Activated T-cell treated with anti-CD3 and anti-CD28 coated beads, Interleukin-2, amount 50 U/mL, for 1 hour (primary cell): ENCODE measurements around the gene CNOT1.
"Not testable (repeated sequence)": the region's sequence is repeated elsewhere in the genome, so short reads cannot be mapped to it uniquely, and the experiment has no call there.

Source experiments
- DNase-seq: peaks from one replicate; pipeline ENCODE4 v3.0.0-alpha.2; 2020

CNOT1 gene

DNA sequence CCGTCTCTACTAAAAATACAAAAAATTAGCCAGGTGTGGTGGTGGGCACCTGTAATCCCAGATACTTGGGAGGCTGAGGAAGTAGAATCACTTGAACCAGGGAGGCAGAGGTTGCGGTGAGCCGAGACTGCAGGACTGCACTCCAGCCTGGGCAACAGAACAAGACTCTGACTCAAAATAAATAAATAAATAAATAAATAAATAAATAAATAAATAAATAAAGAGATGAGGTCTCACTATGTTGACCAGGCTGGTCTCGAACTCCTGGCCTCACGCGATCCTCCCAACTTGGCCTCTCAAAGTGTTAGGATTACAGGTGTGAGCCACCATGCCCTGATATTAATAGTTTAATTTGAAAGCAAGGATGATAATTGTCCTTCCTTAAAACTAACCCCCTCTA lies 7.4 kb upstream of the CNOT1 start:
- not testable (repeated sequence) for DNase-seq

DNA sequence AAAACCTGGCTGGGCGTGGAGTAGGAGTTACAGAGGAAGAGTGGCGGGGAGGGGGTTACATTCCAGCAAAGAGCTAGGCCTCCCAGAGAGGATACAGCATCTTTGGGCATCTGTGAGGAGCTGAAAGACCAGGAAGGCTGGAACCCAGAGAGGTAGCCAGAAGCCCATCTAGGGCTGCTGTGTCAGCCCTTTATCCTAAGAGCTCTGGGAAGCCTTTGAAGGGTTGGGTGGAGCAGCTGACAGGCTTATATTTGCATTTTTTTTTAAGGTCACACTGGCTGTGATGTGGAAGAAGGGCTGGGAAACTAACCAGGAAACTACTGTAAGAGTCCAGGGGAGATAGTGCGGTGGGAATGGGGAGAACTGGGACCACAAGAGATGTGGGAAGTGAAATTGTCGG lies 6.8 kb upstream of the CNOT1 start:
- no peak for DNase-seq

DNA sequence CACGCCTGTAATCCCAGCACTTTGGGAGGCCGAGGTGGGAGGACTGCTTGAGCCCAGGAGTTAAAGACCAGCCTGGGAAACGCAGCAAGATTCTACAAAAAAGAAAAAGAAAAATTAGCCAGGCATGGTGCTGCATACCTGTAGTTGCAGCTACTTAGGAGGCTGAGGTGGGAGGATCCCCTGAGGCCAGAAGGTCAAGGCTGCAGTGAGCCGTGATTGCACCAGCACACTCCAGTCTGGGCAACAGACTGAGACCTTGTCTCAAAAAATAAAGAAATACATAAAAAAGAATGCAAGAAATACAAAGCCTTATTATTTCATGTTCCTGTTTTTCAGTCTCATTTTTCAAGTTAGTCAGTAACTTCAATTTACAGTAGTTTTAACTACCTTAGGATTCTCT lies 5.9 kb upstream of the CNOT1 start:
- DNase-seq: no peak

DNA sequence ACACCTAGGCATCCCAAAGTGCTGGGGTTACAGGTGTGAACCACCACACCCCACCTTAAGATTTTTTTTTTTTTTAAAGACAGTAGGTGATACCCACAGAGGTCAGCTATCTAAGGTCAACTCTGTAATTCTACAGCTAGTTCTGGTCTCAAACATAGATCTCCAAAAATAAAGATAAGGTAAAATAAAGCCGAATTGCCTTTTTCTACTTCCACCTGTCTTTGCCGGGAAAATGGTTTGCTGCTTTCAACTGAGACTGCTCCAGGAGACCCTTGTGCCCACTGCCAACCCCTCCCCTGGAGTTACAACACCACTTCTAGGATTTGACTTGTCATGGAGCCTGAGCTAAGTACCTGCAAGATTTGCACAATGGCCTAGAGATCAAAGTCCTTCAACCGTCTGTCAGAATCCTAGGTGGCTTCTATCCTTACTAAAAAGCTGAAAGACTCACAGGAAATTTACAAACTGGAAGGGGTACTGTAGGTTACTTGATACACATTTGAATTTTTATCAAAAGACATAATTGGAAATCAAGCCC lies 4.7 kb upstream of the CNOT1 start:
- DNase-seq: no peak

DNA sequence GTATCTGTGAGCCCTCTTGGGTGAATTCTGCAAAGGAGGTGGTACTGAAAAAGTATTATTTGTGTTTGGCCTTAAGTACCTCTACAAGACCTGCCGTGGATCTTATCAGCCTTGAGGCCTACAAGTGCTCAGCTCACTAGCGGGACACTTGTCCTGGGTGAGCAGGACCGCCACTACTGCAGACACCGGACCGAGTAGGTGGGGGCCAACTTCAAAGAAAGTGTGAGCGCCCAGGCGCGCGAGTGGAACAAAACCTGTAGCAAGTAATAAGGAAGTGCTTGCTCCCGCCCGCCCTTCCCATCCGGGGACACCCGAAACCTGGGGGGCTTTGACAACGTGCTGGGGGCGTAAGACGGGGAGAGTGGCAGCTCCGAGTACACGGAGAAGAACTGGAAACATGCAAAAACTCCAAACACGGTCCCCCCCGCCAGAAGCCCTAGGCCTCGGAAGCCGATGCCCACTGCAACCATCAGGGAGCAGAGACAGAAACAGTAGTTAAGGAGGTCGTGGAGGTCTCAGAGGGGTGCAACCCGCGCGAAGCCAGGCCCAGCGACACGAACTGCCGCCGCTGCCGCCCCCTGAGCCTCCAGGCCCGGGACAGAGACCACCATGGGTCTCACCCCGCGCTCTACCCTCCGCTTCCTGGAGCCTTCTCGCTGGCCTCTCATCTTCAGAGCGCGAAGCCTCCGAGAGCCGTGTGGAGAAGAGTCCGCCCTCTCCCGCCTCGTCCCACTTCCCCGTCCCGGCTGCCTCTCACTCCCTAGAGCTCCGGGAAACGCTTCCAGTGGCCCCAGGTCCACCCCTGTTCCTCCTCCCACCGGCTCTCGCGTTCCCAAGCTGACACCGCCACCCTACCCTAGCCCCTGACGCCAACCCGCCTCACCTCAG lies 537 bp downstream of the CNOT1 start:
- DNase-seq: peak; percentile 64

DNA sequence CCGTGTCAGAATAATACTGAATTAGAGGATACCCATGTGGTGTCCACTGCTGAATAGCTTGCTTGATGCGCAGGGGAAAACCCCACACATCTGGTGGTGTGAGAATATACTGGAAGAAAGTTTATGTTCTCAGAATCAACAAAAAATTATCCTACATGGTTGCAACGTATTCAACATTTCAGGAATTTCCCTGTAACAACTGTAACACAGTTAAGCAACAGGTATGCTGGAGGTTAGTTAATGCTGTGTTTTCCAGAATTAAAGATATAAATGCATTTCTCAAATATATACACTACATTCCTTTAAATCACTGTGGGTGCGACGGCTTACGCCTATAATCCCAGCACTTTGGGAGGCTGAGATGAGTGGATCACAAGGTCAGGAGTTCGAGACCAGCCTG lies 5.4 kb downstream of the CNOT1 start:
- DNase-seq: no peak

DNA sequence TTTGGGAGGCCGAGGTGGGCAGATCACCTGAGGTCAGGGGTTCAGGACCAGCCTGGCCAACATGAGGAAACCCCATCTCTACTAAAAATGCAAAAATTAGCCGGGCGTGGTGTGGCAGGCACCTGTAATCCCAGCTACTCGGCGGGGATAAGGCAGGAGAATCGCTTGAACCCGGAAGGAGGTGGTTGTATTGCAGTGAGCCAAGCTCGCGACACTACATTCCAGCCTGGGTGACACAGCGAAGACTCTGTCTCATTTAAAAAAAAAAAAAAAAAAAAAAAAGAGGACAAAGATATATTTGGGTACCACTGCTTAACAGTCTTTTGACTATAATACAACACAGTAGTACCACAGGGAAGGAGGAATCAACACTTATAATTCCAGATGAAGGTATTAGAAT lies 9.2 kb downstream of the CNOT1 start:
- DNase-seq: no peak

DNA sequence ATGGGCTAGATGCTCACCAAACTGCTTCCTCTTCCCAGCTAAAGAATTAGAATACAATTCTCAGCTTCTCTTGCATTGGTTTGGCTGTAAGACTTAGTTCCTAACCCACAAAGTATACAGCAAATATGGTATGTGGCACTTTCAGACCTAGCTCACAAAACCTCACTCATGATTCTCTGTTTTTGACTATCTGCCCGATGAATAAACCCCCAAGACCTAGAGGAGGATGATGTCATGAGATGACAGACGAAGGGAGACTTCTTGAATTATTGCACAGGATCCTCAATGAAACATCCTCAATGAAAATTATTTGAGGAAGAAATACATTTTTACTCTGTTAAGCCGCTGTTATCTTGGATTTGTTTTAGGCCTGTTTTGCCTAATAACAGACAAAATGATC lies 14.3 kb downstream of the CNOT1 start:
- no peak for DNase-seq

DNA sequence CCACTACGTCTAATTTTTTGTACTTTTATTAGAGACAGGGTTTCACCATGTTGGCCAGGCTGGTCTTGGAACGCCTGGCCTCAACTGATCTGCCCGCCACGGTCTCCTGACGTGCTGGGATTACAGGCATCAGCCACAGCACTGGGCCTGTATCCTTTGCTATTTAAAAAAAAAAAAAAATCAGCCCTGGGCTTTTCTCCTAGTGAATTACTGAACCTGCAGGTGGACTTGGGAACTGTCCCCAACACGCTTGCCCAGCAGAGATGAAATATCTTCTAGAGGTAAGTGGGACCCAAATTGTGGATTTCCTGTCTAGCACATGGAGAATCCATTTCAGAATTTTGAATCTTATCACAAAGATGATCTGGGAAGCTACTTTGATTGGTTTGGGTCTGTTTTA lies 14.8 kb downstream of the CNOT1 start:
- DNase-seq: no peak

DNA sequence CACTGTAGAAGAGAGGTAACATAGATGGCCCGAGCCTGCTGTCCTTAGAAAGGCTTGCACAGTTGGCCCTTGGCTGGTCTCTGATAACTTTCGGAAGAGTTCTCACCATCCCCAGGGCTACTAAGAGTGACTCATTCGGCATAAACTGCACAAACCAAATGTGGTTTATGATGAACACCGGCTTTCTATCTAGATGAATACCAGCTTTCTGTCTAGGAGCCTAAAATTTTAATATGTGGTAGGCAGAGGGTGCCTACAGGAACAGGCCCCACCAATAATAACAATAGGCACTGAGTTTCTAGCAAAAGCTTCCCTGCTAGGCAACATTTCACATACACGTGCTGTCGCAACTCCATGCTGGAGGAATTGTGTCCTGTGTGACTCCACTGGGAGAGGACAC lies 15.4 kb downstream of the CNOT1 start:
- no peak for DNase-seq

DNA sequence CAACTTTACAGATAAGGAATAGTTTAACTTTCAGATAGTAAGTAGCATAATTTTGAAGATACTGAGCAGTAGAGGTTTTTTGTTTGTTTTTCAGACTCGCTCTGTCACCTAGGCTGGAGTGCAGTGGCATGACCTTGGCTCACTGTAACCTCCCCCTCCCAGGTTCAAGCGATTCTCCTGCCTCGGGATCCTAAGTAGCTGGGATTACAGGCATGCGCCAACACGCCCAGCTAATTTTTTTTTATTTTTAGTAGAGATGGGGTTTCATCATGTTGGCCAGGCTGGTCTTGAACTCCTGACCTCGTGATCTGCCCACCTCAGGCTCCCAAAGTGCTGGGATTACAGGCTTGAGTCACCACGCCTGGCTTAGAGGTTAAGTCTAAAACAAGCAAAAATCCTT lies 16.7 kb downstream of the CNOT1 start:
- not testable (repeated sequence) for DNase-seq

DNA sequence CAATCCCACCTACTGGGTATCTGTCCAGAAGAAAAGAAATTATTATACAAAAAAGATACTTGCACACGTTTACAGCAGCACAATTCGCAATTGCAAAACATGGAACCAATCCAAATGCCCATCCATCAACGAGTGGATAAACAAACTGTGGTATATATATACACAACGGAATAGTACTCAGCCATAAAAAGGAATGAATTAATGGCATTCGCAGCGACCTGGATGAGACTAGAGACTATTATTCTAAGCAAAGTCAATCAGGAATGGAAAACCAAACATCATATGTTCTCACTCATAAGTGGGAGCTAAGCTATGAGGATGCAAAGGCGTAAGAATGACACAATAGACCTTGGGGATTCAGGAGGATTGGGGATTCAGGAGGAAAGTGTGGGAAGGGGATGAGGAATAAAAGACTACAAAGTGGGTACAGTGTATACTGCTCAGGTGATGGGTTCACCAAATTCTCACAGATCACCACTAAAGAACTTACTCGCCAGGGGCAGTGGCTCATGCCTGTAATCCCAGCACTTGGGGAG lies 21.0 kb downstream of the CNOT1 start:
- no peak for DNase-seq

DNA sequence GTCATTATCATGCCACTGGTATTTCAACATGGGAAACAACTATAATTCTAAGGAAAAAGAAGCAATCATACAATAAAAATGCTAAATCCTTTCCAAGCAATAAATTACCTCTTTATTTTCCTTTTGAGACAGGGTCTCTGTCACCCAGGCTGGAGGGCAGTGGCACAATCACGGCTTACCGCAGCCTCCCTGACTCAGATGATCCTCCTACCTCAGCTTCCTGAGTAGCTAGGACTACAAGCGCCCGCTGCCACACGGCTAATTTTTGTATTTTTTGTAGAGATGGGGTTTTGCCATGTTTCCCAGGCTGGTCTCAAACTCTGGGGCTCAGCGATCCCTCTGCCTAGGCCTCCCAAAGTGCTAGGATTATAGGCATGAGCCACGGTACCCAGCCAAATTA lies 24.1 kb downstream of the CNOT1 start:
- DNase-seq: no peak

DNA sequence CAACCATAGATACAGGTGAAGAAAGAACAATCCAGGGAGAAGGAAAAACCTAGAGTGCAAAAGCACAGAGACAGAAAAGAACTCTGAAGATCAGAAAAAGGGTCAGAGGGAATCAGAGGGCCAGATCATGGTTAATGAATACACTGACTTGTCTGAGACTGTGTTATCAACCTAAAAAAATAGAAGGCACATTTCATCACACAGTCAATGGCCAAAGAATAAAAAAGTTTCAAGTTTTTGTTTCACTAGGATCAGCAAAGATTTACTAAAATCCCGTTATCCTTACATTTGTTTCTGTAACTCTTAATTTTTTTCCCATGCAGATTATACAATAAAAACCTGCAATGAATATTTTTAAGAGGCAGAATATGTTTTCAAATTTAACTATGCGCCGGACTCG lies 38.5 kb downstream of the CNOT1 start:
- no peak for DNase-seq

DNA sequence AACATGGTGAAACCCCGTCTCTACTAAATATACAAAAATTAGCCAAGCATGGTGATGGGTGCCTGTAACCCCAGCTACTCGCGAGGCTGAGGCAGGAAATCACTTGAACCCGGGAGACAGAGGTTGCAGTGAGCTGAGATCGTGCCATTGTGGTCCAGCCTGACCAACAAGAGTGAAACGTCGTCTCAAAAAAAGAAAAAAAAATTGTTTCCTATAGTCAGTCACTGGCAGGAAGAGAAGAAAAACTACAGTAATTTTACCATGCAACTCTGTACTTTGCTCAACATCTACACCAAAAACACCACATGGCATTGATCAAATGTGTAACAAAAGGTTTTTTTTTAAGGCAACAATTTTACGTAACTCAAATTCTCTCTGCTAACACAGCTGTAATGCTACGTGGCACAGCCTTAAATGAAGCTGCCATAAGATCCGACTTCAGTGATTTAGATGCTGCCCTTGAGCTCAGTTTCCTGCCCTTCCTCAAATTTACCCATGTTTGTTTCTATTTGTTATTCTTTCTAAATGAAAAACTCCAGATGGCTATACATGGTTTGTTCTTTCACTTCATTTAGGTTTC lies 40.2 kb downstream of the CNOT1 start:
- DNase-seq: no peak

DNA sequence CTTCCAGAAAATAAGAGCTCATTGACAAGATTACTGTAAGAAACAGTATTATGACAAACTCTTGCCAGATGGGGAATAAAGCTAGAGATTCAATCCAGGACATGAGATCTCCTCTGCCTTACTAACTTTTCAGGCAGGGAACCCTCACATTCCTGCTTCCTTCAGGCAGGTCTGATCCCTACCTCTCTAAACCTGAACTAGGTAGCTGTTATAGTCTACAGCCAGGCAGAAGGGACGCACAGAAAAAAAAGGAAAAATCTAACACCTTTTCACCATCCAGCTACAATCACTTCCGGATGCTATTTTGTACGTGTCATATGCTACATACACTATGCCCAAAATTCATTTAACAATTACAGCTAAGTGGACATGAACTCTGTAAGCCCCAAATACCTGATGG lies 41.2 kb downstream of the CNOT1 start:
- no peak for DNase-seq

DNA sequence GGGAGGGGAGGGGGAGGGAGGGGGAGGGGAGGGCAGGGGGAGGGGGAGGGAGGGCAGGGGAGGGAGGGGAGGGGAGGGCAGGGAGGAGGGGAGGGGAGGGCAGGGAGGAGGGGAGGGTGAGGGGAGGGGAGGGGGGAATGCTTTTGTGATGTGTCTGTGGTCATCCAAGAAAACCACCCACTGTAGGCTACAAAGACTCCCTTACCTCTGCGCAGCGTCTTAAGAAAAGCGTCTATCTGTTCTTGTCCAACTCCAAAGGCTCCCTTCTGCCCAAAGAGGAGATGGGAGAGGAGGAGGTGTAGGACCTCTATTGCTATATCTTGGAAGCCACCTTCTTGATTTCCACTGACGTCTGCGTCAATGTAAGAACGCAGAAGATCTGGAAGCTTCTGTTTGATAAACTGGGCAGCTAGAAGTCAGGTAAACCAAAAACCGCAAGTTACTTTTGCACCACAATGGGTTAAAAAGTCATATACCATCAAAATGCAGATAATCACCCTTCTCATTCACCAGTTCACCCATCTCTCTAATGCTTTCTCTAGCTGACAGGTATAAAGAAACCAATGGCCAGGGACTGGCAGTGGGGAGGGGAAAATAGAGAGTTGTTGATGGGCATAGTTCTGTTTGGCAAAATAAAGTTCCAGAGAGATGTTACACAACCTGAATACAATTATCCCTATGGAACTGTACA lies 43.1 kb downstream of the CNOT1 start:
- no peak for DNase-seq

DNA sequence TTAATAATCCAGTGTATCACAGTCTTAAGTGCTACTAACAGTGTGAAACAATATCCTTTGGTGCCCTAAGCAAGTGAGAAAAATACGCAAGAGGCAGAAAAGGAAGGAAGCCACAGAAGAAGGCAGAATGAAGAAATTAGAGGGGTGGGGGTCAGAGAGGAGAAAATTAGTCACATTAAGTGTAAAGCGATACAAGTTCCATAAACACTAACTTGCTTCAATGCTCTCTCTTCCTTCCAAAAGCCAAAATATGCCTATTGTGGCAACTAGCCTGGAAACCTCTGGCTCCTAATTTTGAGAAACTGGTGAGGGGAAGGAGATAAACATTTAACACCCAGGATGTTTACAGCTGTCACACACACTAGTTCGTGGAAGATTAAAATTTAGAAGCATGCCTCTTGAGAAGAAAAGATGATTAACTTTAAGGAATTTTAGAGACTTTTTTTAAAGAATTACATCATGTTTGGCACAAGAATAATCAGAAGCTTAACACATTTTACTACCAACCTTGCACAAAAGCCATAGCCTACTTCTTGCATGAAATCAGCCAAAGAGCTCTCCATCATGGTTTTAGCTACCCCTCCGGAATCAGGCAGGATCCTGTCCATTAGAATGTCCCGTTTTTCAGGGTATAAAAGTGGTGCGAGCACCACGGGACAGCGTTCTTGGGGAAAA lies 44.7 kb downstream of the CNOT1 start:
- no peak for DNase-seq

DNA sequence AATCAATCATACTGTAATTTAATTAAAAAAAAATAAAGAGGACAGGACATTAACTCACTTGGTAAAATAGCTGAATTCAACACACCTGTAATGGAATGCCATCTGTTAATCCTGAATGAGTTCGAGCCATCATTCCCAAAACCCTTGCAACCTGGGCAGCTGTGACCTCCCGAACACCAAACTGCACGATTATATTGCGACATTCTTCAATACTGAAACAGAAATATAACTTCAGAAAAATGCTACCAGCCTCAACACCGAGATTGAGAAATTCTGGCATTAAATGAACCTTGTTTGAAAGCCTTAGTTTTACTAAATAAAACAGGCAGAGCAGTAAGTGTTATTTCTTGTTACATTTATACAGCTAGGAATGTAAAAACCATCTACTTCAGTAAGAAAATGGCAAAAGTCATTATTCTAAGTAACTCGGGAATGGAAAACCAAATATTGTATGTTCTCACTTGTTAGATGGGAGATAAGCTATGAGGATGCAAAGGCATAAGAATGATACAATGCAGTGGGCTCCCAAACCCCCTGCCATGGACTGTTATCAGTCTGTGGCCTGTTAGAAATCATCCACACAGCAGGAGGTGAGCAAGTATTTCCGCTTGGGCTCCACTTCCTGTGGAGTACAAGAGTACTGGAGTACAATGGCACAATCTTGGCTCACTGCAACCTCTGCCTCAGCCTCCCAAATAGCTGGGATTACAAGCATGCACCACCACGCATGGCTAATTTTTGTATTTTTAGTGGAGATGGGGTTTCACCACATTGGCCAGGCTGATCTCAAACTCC lies 46.5 kb downstream of the CNOT1 start:
- no peak for DNase-seq

DNA sequence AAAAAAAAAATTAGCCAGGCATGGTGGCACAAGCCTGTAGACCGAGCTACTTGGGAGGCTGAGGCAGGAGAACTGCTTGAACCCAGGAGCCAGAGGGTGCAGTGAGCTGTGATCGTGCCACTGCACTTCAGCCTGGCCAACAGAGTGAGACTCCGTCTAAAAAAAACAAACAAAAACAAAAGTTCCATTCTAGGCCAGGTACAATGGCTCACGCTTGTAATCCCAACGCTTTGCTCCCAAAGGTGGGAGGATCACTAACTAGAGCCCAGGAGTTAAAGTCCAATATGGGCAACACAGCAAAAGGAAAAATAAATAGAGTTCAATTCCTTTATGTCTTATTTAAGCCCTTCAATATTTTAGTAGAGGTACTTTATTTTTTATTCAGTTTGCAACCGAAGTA lies 47.5 kb downstream of the CNOT1 start:
- no peak for DNase-seq

DNA sequence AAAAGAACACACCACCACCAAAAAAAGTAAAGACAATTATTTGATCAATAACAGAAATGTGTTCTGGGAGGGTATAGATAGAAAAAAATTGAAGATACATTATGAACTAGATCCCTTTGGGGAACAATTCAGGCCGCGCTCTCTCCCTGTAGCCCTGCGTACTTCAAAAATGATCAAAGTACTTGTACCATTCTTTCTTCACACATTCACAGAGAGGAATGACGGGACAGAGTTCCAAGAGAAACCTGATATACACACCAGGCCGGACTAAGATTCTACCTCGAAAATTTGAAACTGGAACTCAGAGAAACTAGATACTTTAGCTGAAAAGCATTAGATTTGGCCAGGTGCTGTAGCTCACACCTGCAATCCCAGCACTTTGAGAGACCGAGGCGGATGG lies 50.0 kb downstream of the CNOT1 start:
- DNase-seq: no peak

DNA sequence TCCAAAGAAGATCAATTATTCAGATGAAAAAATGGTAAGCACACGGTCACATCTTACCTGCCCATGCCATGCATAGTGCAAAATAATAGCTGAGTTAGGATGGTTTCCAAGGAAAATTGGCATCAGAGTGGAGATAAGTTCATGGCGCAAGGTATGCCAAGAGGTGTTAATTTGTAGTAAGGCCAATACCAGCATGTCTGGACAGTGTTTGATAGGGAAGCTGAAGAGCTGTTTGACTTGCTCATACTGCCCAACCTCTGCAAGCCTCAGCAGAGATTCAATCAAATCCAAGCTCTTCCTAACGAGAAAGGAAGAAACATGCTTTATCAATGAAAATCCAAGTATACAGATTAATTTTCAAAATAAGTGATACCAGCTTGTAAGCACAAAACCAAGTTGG lies 51.0 kb downstream of the CNOT1 start:
- no peak for DNase-seq
